Measurements from ENCODE around the gene NRL.
A peak's percentile ranks its signal among the peaks of the same experiment; 100 is the strongest.

The NRL gene

DNA sequence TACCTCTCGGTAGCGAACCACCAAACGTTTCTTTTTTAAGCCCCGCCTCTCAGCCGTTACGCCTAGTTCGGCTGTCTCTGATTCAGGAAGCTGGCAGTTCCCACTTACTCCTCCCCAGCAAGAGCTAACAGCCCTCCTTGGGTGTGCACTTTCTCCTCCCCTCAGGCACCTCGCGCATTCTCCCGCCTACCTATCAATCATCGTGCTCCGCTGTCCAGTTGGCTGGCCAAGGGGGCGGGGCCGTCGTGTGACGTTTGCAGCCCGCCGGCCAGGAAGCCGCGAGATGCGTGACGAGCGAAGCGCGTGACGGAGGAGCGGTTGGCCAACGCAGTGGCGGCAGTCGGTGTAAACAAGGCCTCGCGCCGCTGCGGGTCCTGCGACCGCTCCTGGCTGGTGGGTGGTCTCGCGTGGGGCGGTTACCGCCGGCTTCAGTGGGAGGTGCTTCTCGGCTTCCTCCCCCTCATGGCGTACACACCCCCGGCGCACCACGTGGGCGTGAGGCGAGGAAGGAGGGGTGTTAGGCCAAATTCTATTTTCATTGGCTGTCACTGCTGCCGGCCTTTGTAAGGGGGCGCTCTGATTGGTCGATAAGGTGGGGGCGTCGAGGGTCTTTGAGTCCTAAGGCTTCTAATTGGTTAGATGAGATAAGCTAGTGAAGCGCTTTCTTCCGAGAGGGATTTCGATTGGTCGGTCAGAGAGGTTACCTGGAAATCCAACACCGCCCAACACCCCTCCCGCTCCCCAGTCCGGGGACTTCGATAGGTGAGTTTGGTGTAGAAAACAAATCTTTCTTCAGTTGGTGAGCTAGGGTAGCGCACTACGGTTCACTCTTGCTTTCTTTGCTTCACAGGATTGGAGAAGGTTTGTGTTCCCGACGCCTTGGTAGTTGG is at the start of gene NRL, which contains the start of gene DCAF11:
TSS of gene NRL (minus strand) at position 418 of the 890 bp plus-strand sequence. CDS start 32,101 bp downstream, outside the sequence.
TSS of gene DCAF11 (plus strand) at position 246 of the 890 bp plus-strand sequence. CDS start 818 bp downstream, outside the sequence.
- DNase-seq: peak; percentile 100

GRCh38 chr14:24162093-24162492 is 47.3 kb upstream of the NRL start:
- no peak for DNase-seq

- DNase-seq: peak; percentile 96
Measured at GRCh38 chr14:24160850-24161804, 46.4 kb upstream of the NRL start, which contains the start of gene IRF9. TSS of gene IRF9 (plus strand) at chr14:24161265. CDS start at chr14:24162145, 880 bp downstream.

GRCh38 chr14:24160499-24160849 is 45.7 kb upstream of the NRL start:
- DNase-seq: no peak

DNA sequence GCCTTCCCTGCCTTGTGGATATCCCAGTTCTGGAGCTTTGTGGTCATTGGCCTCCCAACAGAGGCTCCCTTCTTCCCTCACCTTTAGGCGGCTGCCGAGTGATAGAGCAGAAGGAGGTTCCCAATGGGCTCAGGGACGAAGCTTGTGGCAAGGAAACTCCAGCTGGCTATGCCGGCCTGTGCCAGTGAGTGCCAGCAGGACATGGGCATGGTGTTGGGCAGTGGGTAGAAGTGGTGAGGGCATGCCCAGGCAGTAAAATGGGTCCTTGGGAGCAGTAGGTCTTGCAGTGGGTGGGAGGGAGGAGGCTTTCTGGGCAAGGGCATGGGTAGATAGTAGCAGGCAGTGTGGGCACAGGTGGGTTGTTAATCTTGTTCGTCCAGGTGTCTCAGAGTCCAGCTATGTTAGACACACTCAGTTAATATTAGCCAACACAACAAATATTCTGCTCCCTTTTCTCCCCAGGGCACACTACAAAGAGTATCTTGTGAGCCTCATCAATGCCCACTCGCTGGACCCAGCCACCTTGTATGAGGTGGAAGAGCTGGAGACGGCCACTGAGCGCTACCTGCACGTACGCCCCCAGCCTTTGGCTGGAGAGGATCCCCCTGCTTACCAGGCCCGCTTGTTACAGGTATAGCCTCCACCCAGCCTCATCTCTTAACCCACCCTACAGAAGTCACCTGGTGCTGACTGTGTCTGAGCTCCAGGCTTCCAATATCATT is 45.2 kb upstream of the NRL start:
- no peak for DNase-seq

DNA sequence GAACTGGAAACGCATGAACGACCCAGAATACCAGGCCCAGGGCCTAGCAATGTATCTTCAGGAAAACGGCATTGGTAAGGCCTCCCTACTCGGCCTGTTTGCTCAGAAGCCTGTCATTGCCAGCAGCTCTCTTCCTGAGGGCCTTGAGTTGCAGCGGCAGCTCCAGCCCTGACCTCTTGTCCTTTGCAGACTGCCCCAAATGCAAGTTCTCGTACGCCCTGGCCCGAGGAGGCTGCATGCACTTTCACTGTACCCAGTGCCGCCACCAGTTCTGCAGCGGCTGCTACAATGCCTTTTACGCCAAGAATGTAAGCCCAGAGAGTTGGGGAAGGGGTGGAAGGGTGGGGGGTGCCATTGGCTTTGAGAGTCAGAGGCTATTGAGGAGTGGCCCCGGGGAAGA is 42.6 kb upstream of the NRL start:
- DNase-seq: no peak

DNA sequence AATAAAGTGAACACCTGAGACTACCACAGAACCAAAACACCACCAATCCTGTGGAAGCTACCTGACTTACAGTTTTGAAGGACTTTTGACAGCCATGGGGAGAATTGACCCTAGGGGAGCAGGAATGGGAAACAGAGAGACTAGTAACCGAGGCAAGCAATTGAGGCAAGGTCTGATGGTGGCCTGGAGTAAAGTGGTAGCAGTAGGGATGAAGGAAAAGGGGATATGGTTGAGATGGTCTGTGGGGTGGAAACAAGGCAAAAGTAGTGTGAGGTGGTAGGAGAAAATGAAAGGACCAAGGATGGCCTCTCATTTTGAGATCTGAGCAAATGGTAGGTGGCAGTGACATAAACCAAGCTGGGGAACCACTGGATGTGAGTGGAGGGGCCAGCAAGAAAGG is 42.1 kb upstream of the NRL start:
- DNase-seq: no peak

DNA sequence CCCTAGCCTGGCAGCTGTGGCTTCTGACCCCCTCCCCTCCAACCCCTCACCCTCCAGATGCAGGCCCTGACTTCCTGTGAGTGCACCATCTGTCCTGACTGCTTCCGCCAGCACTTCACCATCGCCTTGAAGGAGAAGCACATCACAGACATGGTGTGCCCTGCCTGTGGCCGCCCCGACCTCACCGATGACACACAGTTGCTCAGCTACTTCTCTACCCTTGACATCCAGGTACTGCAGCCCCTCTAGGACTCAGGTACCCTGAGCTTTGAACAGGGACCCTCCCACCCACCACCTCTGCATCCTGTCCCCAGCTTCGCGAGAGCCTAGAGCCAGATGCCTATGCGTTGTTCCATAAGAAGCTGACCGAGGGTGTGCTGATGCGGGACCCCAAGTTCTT is 40.4 kb upstream of the NRL start:
- no peak for DNase-seq

- no peak for DNase-seq
Measured at GRCh38 chr14:24151404-24152080, 36.8 kb upstream of the NRL start.

- no peak for DNase-seq
Measured at GRCh38 chr14:24150993-24151392, 36.2 kb upstream of the NRL start.

DNA sequence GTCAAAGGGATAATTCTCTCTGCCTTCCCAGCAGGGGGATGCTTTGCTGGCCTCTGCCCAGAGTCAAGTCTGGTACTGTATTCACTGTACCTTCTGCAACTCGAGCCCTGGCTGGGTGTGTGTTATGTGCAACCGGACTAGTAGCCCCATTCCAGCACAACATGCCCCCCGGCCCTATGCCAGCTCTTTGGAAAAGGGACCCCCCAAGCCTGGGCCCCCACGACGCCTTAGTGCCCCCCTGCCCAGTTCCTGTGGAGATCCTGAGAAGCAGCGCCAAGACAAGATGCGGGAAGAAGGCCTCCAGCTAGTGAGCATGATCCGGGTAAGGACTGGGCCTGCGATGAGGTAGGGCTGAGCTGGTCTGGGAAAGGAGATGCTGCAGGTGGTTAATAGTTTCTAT is 35.8 kb upstream of the NRL start:
- no peak for DNase-seq

GRCh38 chr14:24150061-24150460 is 35.3 kb upstream of the NRL start:
- no peak for DNase-seq

- DNase-seq: no peak
Measured at GRCh38 chr14:24149302-24149969, 34.7 kb upstream of the NRL start.

DNA sequence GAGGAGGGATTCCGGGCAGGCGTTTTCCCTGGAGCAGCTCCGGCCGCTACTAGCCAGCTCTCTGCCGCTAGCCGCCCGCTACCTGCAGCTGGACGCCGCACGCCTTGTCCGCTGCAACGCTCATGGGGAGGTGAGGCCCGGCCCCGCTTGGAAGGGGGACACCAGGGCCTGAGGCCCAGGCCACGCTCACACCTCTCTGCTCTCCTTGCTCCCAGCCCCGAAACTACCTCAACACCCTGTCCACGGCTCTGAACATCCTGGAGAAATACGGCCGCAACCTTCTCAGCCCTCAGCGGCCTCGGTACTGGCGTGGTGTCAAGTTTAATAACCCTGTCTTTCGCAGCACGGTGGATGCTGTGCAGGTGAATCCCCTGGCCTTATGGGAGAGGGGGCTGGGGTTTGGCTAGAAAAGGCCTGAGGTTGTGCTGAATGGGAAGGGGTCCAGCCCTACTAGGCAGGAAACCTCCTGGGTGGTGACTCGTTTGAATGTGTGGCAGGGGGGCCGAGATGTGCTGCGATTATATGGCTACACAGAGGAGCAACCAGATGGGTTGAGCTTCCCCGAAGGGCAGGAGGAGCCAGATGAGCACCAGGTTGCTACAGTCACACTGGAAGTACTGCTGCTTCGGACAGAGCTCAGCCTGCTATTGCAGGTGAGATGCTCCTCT is 33.1 kb upstream of the NRL start:
- no peak for DNase-seq

GRCh38 chr14:24146978-24147760 is 32.4 kb upstream of the NRL start, which contains the start of gene RNF31:
TSS of gene RNF31 (plus strand) at chr14:24147498. CDS start at chr14:24147699, 201 bp downstream.
- DNase-seq: peak; percentile 97

GRCh38 chr14:24146453-24146977 is 31.8 kb upstream of the NRL start, which contains the start of gene PSME2:
TSS of gene PSME2 (minus strand) at chr14:24146610. CDS start at chr14:24146581, 29 bp downstream.
- peak; percentile 92 for DNase-seq

- DNase-seq: no peak
Measured at GRCh38 chr14:24145690-24146452, 31.1 kb upstream of the NRL start.

GRCh38 chr14:24145219-24145618 is 30.5 kb upstream of the NRL start:
- DNase-seq: no peak

GRCh38 chr14:24144451-24144850 is 29.7 kb upstream of the NRL start:
- no peak for DNase-seq
